ENCODE measurements around the gene CILP2.

DNA sequence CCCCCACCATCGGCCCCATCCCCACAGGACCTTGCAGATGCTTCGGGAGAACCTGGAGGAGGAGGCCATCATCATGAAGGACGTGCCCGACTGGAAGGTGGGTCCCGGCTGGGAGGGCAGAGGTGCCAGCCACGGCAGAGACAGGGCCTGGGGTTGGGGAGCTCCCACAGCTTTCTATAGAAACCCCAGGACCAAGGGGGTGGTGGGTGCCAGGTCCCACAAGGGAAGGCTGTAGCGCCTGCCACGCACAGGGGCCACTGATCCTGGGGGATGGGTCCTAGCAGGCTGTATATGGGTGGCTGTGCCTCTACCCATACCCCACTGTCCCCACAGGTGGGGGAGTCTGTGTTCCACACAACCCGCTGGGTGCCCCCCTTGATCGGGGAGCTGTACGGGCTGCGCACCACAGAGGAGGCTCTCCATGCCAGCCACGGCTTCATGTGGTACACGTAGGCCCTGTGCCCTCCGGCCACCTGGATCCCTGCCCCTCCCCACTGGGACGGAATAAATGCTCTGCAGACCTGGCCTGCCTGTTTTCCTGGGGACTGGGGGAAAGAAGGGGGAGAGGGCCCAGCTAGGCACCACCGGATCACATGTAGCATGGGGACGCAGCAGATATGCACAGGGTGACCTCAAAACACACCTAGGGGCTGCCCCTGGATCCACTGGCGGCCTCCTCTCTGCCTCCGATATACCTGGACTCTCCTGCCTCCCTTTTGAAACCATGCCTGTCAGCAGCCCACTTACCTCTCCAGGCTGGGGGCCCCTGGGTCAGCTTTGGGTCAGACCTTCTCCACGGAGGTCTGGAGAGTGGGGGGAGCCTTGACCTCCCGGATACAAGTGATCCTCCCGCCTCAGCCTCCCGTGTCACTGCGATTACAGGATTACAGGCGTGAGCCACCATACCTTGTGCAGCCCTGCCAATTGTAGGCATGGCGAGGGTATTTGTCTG, 10.1 kb upstream of the CILP2 start:
- TF ChIP-seq CTCF (IDR thresholded peaks at IDR 0.05) (no peak), POLR2AphosphoS5 (IDR thresholded peaks at IDR 0.05) (no peak), EP300 (IDR thresholded peaks at IDR 0.05) (no peak), POLR2A (IDR thresholded peaks at IDR 0.05) (no peak)
